Stimulated activated CD4-positive, alpha-beta T cell treated with anti-CD3 and anti-CD28 coated beads, Interleukin-4, amount 100 ng/mL, for 24 hours (primary cell): ENCODE data around the gene TSKU.
A peak's percentile ranks its signal among the peaks of the same experiment; 100 is the strongest.

Experiments used
- DNase-seq: peaks from one replicate; pipeline ENCODE4 v3.0.0-alpha.2; 2020

The TSKU gene

GRCh38 chr11:76770642-76771445 is 12.3 kb upstream of the TSKU start:
- no peak for DNase-seq

- no peak for DNase-seq
These were observed 11.6 kb upstream of the TSKU start for GRCh38 chr11:76771446-76772099.

- no peak for DNase-seq
These were observed 10.9 kb upstream of the TSKU start for GRCh38 chr11:76772100-76772782.

- DNase-seq = no peak
These were observed 10.4 kb upstream of the TSKU start for GRCh38 chr11:76772783-76773106.

- no peak for DNase-seq
These were observed 9.2 kb upstream of the TSKU start for GRCh38 chr11:76773921-76774361.

GRCh38 chr11:76776472-76776871 is 6.7 kb upstream of the TSKU start:
- no peak for DNase-seq

GRCh38 chr11:76777305-76777704 is 5.9 kb upstream of the TSKU start:
- no peak for DNase-seq

- no peak for DNase-seq
These were observed 5.3 kb upstream of the TSKU start for GRCh38 chr11:76777876-76778275.

GRCh38 chr11:76778874-76779273 is 4.3 kb upstream of the TSKU start:
- no peak for DNase-seq

GRCh38 chr11:76781046-76781801 is 1.9 kb upstream of the TSKU start:
- no peak for DNase-seq

GRCh38 chr11:76781807-76782530 is 1.2 kb upstream of the TSKU start:
- no peak for DNase-seq

- peak; percentile 22 for DNase-seq
These were observed 444 bp upstream of the TSKU start for GRCh38 chr11:76782531-76783293.

- DNase-seq = no peak
These were observed 999 bp downstream of the TSKU start for GRCh38 chr11:76783896-76784813.

GRCh38 chr11:76785513-76785912 is 2.4 kb downstream of the TSKU start:
- no peak for DNase-seq

- no peak for DNase-seq
These were observed 2.9 kb downstream of the TSKU start for GRCh38 chr11:76786016-76786415.

GRCh38 chr11:76786441-76787014 is 3.4 kb downstream of the TSKU start:
- no peak for DNase-seq

GRCh38 chr11:76787271-76787670 is 4.1 kb downstream of the TSKU start:
- DNase-seq = no peak

GRCh38 chr11:76787911-76788596 is 4.9 kb downstream of the TSKU start:
- DNase-seq = no peak

GRCh38 chr11:76788661-76789442 is 5.7 kb downstream of the TSKU start:
- no peak for DNase-seq
